ENCODE measurements around the gene ATP9A. TPM values are rescaled to one million over a fixed set of nuclear protein-coding genes. Genes with fewer than 3 reads are reported as not detected.
"Not testable (repeated sequence)": the region's sequence is repeated elsewhere in the genome, so short reads cannot be mapped to it uniquely, and the experiment has no call there.

Gene ATP9A
- under 1 TPM; 0.44 to 0.85 (median 0.72) TPM for total RNA-seq
- total RNA-seq (2013), result 1.6 TPM
- total RNA-seq, result 1.6 to 14.9 (median 2.7) reads per million in 29 experiments

- ChIA-PET POLR2A (no interaction called here), CTCF (no interaction called here)
- Histone ChIP-seq H3K27me3 (replicated peaks in 1 of 2; ENCODE audit: control insufficient read depth in 2 of 2, extremely low read depth in 1 of 2, insufficient read depth in 2 of 2, low read length in 1 of 2) (peaks cover 0 to 35% of the 10 kb centered on the region in 2 experiments), H3K9me3 (no peaks in the 10 kb centered on the region), H3K4me3 (ENCODE audit: control insufficient read depth in 1 of 2, extremely low read depth in 1 of 2, low read length in 1 of 2) (peak within 1 kb of the TSS; percentile 34 to 41), H3K36me3 (ENCODE audit: control insufficient read depth in 2 of 2, extremely low read depth in 1 of 2, insufficient read depth in 1 of 2, low read length in 1 of 2) (no peaks in the 10 kb centered on the region), H3K4me1 (ENCODE audit: control insufficient read depth in 1 of 2, extremely low read depth in 1 of 2, insufficient read depth in 2 of 2, low read length in 2 of 2) (peaks cover 0 to 16% of the 10 kb centered on the region in 2 experiments), H3K27ac (ENCODE audit: low read length) (no peak within 1 kb of the TSS)
- WGBS (ENCODE audit: insufficient coverage), result 1% methylated on average over 111 of the region's 131 CpGs
- H3K4me3 Mint-ChIP-seq, result peak within 1 kb of the TSS; percentile 64 to 77 (median 69)
- H3K36me3 Mint-ChIP-seq, result no peaks in the 10 kb centered on the region
- DNase-seq (no peak), ATAC-seq (replicated peaks in 1 of 4) (no peak)
- H3K9me3 Mint-ChIP-seq, result peaks cover 0 to 4% (median 0%) of the 10 kb centered on the region in 3 donors
- H3K4me1 Mint-ChIP-seq, result peaks cover 7 to 15% (median 10%) of the 10 kb centered on the region in 3 donors
- peak within 1 kb of the TSS in 1 of 2 donors; percentile 40 for H3K27ac Mint-ChIP-seq
- peaks cover 23 to 49% of the 10 kb centered on the region in 2 donors for H3K27me3 Mint-ChIP-seq
Observed at GRCh38 chr20:51767867-51768758, at the start of gene ATP9A. Gene ATP9A, minus strand, starts transcription at chr20:51768390. Its CDS starts 21 bp downstream, at chr20:51768369.

- H3K36me3 Mint-ChIP-seq; H3K4me1 Mint-ChIP-seq; H3K27me3 ChIP-seq (replicated peaks in 1 of 2; ENCODE audit: control insufficient read depth in 2 of 2, extremely low read depth in 1 of 2, insufficient read depth in 2 of 2, low read length in 1 of 2); ATAC-seq (replicated peaks in 1 of 4); H3K9me3 Mint-ChIP-seq; H3K36me3 ChIP-seq (ENCODE audit: control insufficient read depth in 2 of 2, extremely low read depth in 1 of 2, insufficient read depth in 1 of 2, low read length in 1 of 2); H3K27ac Mint-ChIP-seq; H3K4me3 Mint-ChIP-seq; DNase-seq; CTCF ChIA-PET; POLR2A ChIA-PET; H3K4me3 ChIP-seq (ENCODE audit: control insufficient read depth in 1 of 2, extremely low read depth in 1 of 2, low read length in 1 of 2); H3K9me3 ChIP-seq; H3K4me1 ChIP-seq (ENCODE audit: control insufficient read depth in 1 of 2, extremely low read depth in 1 of 2, insufficient read depth in 2 of 2, low read length in 2 of 2); H3K27ac ChIP-seq (ENCODE audit: low read length): not testable (repeated sequence)
- no CpG with 5 or more reads among the region's 8 CpGs for WGBS (ENCODE audit: insufficient coverage)
- H3K27me3 Mint-ChIP-seq, result peaks cover 11 to 15% of the 10 kb centered on the region in 2 donors
Observed at GRCh38 chr20:51816856-51817255, 48.7 kb upstream of the ATP9A start.

GRCh38 chr20:51815383-51816076, 47.3 kb upstream of the ATP9A start:
- CTCF ChIA-PET, result interaction anchor here in 1 of 2 donors (0.6 kb wide), 1 partner anchor 160 kb away, joined by 4 read pairs; no protein-coding TSS in a partner anchor
- no peak overlapping the region for H3K4me3 Mint-ChIP-seq
- no peak overlapping the region for H3K27ac ChIP-seq (ENCODE audit: low read length)

GRCh38 chr20:51812861-51813260, 44.7 kb upstream of the ATP9A start:
- Mint-ChIP-seq H3K36me3 (no peaks in the 10 kb centered on the region), H3K27ac (no peak overlapping the region), H3K9me3 (no peaks in the 10 kb centered on the region), H3K27me3 (peaks cover 2 to 8% of the 10 kb centered on the region in 2 donors), H3K4me1 (no peaks in the 10 kb centered on the region), H3K4me3 (no peak overlapping the region)
- 67% methylated on average over 3 of the region's 4 CpGs for WGBS (ENCODE audit: insufficient coverage)
- H3K9me3 ChIP-seq, result no peaks in the 10 kb centered on the region
- H3K27me3 ChIP-seq (replicated peaks in 1 of 2; ENCODE audit: control insufficient read depth in 2 of 2, extremely low read depth in 1 of 2, insufficient read depth in 2 of 2, low read length in 1 of 2), result no peaks in the 10 kb centered on the region
- no peak for ATAC-seq (replicated peaks in 1 of 4)
- H3K4me1 ChIP-seq (ENCODE audit: control insufficient read depth in 1 of 2, extremely low read depth in 1 of 2, insufficient read depth in 2 of 2, low read length in 2 of 2), result no peaks in the 10 kb centered on the region
- ChIA-PET CTCF (no interaction called here), POLR2A (no interaction called here)
- no peak overlapping the region for H3K4me3 ChIP-seq (ENCODE audit: control insufficient read depth in 1 of 2, extremely low read depth in 1 of 2, low read length in 1 of 2)
- H3K36me3 ChIP-seq (ENCODE audit: control insufficient read depth in 2 of 2, extremely low read depth in 1 of 2, insufficient read depth in 1 of 2, low read length in 1 of 2), result no peaks in the 10 kb centered on the region
- no peak for DNase-seq
- H3K27ac ChIP-seq (ENCODE audit: low read length), result no peak overlapping the region

More at GRCh38 chr20:51815383-51816076, 47.3 kb upstream of the ATP9A start:
- 75% methylated on average over 5 of the region's 5 CpGs for WGBS (ENCODE audit: insufficient coverage)
- POLR2A ChIA-PET, result no interaction called here
- Histone ChIP-seq H3K36me3 (ENCODE audit: control insufficient read depth in 2 of 2, extremely low read depth in 1 of 2, insufficient read depth in 1 of 2, low read length in 1 of 2) (no peaks in the 10 kb centered on the region), H3K4me3 (ENCODE audit: control insufficient read depth in 1 of 2, extremely low read depth in 1 of 2, low read length in 1 of 2) (no peak overlapping the region), H3K9me3 (no peaks in the 10 kb centered on the region), H3K4me1 (ENCODE audit: control insufficient read depth in 1 of 2, extremely low read depth in 1 of 2, insufficient read depth in 2 of 2, low read length in 2 of 2) (no peaks in the 10 kb centered on the region), H3K27me3 (replicated peaks in 1 of 2; ENCODE audit: control insufficient read depth in 2 of 2, extremely low read depth in 1 of 2, insufficient read depth in 2 of 2, low read length in 1 of 2) (no peaks in the 10 kb centered on the region)
- H3K36me3 Mint-ChIP-seq, result no peaks in the 10 kb centered on the region
- H3K27me3 Mint-ChIP-seq, result peaks cover 9 to 12% of the 10 kb centered on the region in 2 donors
- H3K9me3 Mint-ChIP-seq, result no peaks in the 10 kb centered on the region
- ATAC-seq (replicated peaks in 1 of 4), result no peak
- no peaks in the 10 kb centered on the region for H3K4me1 Mint-ChIP-seq
- no peak for DNase-seq
- H3K27ac Mint-ChIP-seq, result no peak overlapping the region

GRCh38 chr20:51811514-51812128, 43.4 kb upstream of the ATP9A start:
- H3K4me3 ChIP-seq (ENCODE audit: control insufficient read depth in 1 of 2, extremely low read depth in 1 of 2, low read length in 1 of 2), result no peak overlapping the region
- ATAC-seq (replicated peaks in 1 of 4) (no peak), DNase-seq (no peak)
- 100% methylated on average over 1 of the region's 8 CpGs for WGBS (ENCODE audit: insufficient coverage)
- H3K36me3 Mint-ChIP-seq, result no peaks in the 10 kb centered on the region
- H3K27ac Mint-ChIP-seq, result no peak overlapping the region
- no peaks in the 10 kb centered on the region for H3K4me1 ChIP-seq (ENCODE audit: control insufficient read depth in 1 of 2, extremely low read depth in 1 of 2, insufficient read depth in 2 of 2, low read length in 2 of 2)
- H3K27ac ChIP-seq (ENCODE audit: low read length), result no peak overlapping the region
- no peak overlapping the region for H3K4me3 Mint-ChIP-seq
- ChIA-PET POLR2A (no interaction called here), CTCF (no interaction called here)
- H3K4me1 Mint-ChIP-seq, result no peaks in the 10 kb centered on the region
- no peaks in the 10 kb centered on the region for H3K36me3 ChIP-seq (ENCODE audit: control insufficient read depth in 2 of 2, extremely low read depth in 1 of 2, insufficient read depth in 1 of 2, low read length in 1 of 2)
- H3K9me3 Mint-ChIP-seq, result no peaks in the 10 kb centered on the region
- no peaks in the 10 kb centered on the region for H3K9me3 ChIP-seq
- peaks cover 5 to 8% of the 10 kb centered on the region in 2 donors for H3K27me3 Mint-ChIP-seq
- no peaks in the 10 kb centered on the region for H3K27me3 ChIP-seq (replicated peaks in 1 of 2; ENCODE audit: control insufficient read depth in 2 of 2, extremely low read depth in 1 of 2, insufficient read depth in 2 of 2, low read length in 1 of 2)

GRCh38 chr20:51811042-51811355, 42.8 kb upstream of the ATP9A start:
- no peak for DNase-seq
- Mint-ChIP-seq H3K36me3 (no peaks in the 10 kb centered on the region), H3K9me3 (no peaks in the 10 kb centered on the region), H3K27me3 (peaks cover 10 to 11% of the 10 kb centered on the region in 2 donors), H3K27ac (no peak overlapping the region), H3K4me1 (no peaks in the 10 kb centered on the region), H3K4me3 (no peak overlapping the region)
- H3K27me3 ChIP-seq (replicated peaks in 1 of 2; ENCODE audit: control insufficient read depth in 2 of 2, extremely low read depth in 1 of 2, insufficient read depth in 2 of 2, low read length in 1 of 2), result no peaks in the 10 kb centered on the region
- ChIA-PET CTCF (no interaction called here), POLR2A (no interaction called here)
- no peak overlapping the region for H3K4me3 ChIP-seq (ENCODE audit: control insufficient read depth in 1 of 2, extremely low read depth in 1 of 2, low read length in 1 of 2)
- no peaks in the 10 kb centered on the region for H3K4me1 ChIP-seq (ENCODE audit: control insufficient read depth in 1 of 2, extremely low read depth in 1 of 2, insufficient read depth in 2 of 2, low read length in 2 of 2)
- no peak for ATAC-seq (replicated peaks in 1 of 4)
- no peaks in the 10 kb centered on the region for H3K36me3 ChIP-seq (ENCODE audit: control insufficient read depth in 2 of 2, extremely low read depth in 1 of 2, insufficient read depth in 1 of 2, low read length in 1 of 2)
- H3K27ac ChIP-seq (ENCODE audit: low read length), result no peak overlapping the region
- H3K9me3 ChIP-seq, result no peaks in the 10 kb centered on the region
- 67% methylated on average over 1 of the region's 3 CpGs for WGBS (ENCODE audit: insufficient coverage)
